ENCODE measurements around the gene TLL2.
A peak's percentile ranks its signal among the peaks of the same experiment; 100 is the strongest.

The TLL2 gene

GRCh38 chr10:96420228-96421009 is 93.3 kb downstream of the TLL2 start:
- DNase-seq = no peak

- DNase-seq = no peak
These were observed 94.4 kb downstream of the TLL2 start for GRCh38 chr10:96419351-96419750.

- DNase-seq = no peak
These were observed 95.1 kb downstream of the TLL2 start for GRCh38 chr10:96418582-96418981.

GRCh38 chr10:96417441-96417840 is 96.3 kb downstream of the TLL2 start:
- no peak for DNase-seq

- no peak for DNase-seq
These were observed 97.1 kb downstream of the TLL2 start for GRCh38 chr10:96416643-96417042.

- no peak for DNase-seq
These were observed 97.7 kb downstream of the TLL2 start for GRCh38 chr10:96415891-96416554.

GRCh38 chr10:96415150-96415890 is 98.4 kb downstream of the TLL2 start:
- DNase-seq = no peak

- DNase-seq = no peak
These were observed 99.4 kb downstream of the TLL2 start for GRCh38 chr10:96414303-96414702.

- DNase-seq = no peak
These were observed 100.5 kb downstream of the TLL2 start for GRCh38 chr10:96413151-96413787.

- no peak for DNase-seq
These were observed 101.9 kb downstream of the TLL2 start for GRCh38 chr10:96411716-96412320.

- no peak for DNase-seq
These were observed 103.4 kb downstream of the TLL2 start for GRCh38 chr10:96410296-96410695.

GRCh38 chr10:96408201-96408600 is 105.5 kb downstream of the TLL2 start:
- no peak for DNase-seq

GRCh38 chr10:96407560-96408069 is 106.1 kb downstream of the TLL2 start:
- DNase-seq = no peak

- no peak for DNase-seq
These were observed 107.6 kb downstream of the TLL2 start for GRCh38 chr10:96406091-96406490.

- DNase-seq = no peak
These were observed 111.1 kb downstream of the TLL2 start for GRCh38 chr10:96402417-96403305.

- no peak for DNase-seq
These were observed 112.7 kb downstream of the TLL2 start for GRCh38 chr10:96401036-96401435.

GRCh38 chr10:96400465-96400864 is 113.3 kb downstream of the TLL2 start:
- DNase-seq = no peak

GRCh38 chr10:96397902-96398301 is 115.8 kb downstream of the TLL2 start:
- DNase-seq = no peak

GRCh38 chr10:96395931-96396877 is 117.5 kb downstream of the TLL2 start:
- DNase-seq = peak; percentile 58

- no peak for DNase-seq
These were observed 123.3 kb downstream of the TLL2 start for GRCh38 chr10:96390460-96390864.

All from activated T-cell treated with anti-CD3 and anti-CD28 coated beads, Interleukin-2, amount 50 U/mL, for 1 hour (primary cell).